GM03348 (cell line): ENCODE data around the gene MAP4K5.

Experiments
- DNase-seq: peaks from one replicate; pipeline ENCODE4 v3.0.0; 2012; ENCODE audit warnings: low spot score

Gene MAP4K5

GRCh38 chr14:50399251-50400032 lies 132.9 kb downstream of the MAP4K5 start:
- DNase-seq = peak; percentile 39

GRCh38 chr14:50398189-50398580 lies 134.2 kb downstream of the MAP4K5 start:
- no peak for DNase-seq

- peak; percentile 37 for DNase-seq
Measured at GRCh38 chr14:50397390-50398188, 134.8 kb downstream of the MAP4K5 start.

- peak; percentile 92 for DNase-seq
Measured at GRCh38 chr14:50396631-50397389, 135.6 kb downstream of the MAP4K5 start, which contains the start of gene CDKL1. CDKL1 (minus strand) TSS chr14:50396881; CDS start chr14:50395868, 1,013 bp downstream.

- no peak for DNase-seq
Measured at GRCh38 chr14:50395448-50395847, 136.9 kb downstream of the MAP4K5 start.

GRCh38 chr14:50394713-50395112 lies 137.7 kb downstream of the MAP4K5 start:
- DNase-seq = no peak

- DNase-seq = no peak
Measured at GRCh38 chr14:50389668-50390441, 142.5 kb downstream of the MAP4K5 start.

- DNase-seq = no peak
Measured at GRCh38 chr14:50388256-50388931, 144.0 kb downstream of the MAP4K5 start.

GRCh38 chr14:50387548-50387947 lies 144.8 kb downstream of the MAP4K5 start:
- no peak for DNase-seq

GRCh38 chr14:50383618-50384225 lies 148.6 kb downstream of the MAP4K5 start:
- no peak for DNase-seq

GRCh38 chr14:50381823-50382287 lies 150.5 kb downstream of the MAP4K5 start:
- DNase-seq = no peak

GRCh38 chr14:50381008-50381407 lies 151.4 kb downstream of the MAP4K5 start:
- DNase-seq = no peak

GRCh38 chr14:50380455-50380854 lies 151.9 kb downstream of the MAP4K5 start:
- DNase-seq = no peak

GRCh38 chr14:50379563-50379962 lies 152.8 kb downstream of the MAP4K5 start:
- DNase-seq = no peak

GRCh38 chr14:50377550-50378085 lies 154.8 kb downstream of the MAP4K5 start:
- no peak for DNase-seq

GRCh38 chr14:50375760-50376159 lies 156.6 kb downstream of the MAP4K5 start:
- DNase-seq = no peak

GRCh38 chr14:50373959-50374358 lies 158.4 kb downstream of the MAP4K5 start:
- no peak for DNase-seq

- no peak for DNase-seq
Measured at GRCh38 chr14:50371546-50371945, 160.8 kb downstream of the MAP4K5 start.
